GM21381 (cell line): ENCODE data around the gene CMIP.

Experiments used
- ATAC-seq: cut with Tn5 transposase; IDR thresholded peaks from one replicate; pipeline ENCODE4 v1.9.1; 2021; ENCODE audit warnings: mild to moderate bottlenecking, moderate library complexity; ENCODE audit not compliant: unreplicated experiment

CMIP gene

DNA sequence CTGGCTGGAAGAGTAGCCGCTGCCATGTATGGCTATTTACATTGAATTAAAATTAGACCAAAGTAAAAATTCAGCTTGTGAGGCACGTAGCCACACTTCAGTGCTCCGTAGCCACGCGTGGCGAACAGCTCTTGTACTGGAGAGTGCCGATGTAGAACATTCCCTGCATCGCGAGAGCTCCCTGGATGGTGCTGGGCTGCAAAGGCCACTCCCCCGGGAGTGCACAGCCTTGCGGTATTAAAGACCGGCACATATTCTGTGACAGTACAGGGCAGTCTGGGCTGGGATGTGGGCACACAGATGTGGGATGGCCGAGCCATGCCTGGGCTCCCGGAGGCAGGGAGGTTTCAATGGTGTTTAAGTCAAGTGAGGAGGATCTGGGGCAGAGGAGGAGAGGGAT is 102.2 kb downstream of the CMIP start:
- ATAC-seq = no peak

DNA sequence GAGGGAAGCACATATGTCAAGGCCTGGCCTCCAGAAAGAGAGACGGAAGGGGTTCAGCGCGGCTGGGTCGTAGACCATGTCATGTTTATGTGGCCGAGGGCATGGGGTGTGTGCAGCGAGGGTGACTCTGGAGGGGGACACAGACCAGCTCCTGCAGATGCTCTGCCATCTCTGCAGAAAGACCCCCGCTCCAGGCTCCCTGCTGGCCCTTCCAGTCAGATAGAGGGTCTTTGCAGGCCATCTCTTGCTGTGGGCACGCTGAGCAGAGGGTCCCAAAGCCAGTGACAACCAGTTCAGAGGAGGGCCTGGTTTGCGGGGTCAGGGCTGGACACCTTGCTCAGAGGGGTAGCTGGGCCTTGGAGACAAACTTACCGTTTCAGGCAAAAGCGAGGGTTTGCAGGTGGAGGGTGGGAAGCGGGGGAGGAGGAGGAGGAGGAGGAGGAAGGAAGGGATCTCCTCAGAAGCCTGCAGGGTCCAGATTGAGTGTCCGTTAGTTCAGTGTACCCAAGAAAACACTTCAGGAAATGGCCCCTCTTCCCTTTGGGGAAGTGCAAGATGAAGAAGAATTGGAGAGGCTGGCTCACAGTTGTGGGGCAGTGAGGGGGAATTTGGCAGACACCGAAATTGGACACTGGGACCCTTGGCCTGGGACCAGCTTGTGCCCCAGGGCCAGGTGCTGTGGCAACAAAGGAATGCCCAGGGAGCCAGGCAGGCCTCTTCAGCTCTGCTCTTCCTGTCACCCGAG is 102.8 kb downstream of the CMIP start:
- no peak for ATAC-seq

DNA sequence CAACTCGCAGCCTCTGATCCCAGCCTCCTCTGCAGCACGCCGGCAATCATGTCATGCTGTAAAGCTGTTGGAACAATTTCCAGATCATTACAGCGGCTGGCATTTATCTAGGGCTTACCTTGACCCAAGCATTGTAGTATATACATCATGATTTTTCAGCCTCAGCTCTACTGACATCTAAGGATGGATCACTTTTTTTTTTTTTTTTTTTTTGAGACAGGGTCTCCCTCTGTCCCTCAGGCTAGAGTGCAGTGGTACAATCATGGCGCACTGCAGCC is 103.3 kb downstream of the CMIP start:
- ATAC-seq = no peak

DNA sequence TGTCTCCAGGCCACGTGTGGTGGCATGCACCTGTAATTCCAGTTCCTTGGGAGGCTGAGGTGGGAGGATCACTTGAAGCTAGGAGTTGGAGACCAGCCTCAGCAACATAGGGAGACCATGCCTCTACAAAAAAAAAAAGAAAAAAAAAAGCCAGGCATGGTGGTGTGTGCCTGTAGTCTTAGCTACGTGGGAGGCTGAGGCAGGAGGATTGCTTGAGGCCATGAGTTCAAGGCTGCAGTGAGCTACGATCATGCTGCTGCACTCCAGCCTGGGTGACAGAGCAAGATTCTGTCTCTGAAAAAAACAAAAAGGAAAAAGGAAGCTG is 103.9 kb downstream of the CMIP start:
- no peak for ATAC-seq

DNA sequence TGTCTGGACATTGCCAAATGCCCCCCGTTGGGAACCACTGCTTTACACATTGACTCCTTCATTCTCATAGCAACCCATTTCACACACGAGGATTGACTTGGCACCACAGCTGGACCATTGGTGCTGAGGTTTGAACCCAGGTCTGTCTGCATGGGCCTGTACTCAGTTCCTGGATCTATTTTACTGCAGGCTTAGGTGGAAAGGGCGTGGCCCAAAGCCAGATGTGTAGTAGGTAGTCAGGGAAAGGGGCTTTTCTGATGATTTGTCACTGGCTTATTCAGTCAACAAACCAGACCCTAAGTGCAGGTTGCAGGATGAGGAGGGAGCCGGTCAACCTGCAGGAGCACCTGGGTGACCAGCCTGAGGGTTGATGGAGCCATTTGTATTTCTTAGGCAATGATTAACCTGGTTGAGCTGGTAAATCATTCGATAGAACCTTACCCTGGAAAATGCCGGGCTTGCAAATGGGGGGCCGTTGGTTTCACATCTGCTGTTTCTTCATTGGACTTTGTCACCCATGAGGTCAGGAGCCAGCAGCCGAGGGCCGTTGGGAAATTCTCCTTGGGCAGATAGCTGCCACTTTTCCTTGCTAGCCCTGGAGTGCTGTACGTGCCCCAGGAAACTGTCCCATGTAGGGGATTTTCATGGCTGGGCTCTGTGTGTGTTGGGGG is 104.4 kb downstream of the CMIP start:
- ATAC-seq = no peak

DNA sequence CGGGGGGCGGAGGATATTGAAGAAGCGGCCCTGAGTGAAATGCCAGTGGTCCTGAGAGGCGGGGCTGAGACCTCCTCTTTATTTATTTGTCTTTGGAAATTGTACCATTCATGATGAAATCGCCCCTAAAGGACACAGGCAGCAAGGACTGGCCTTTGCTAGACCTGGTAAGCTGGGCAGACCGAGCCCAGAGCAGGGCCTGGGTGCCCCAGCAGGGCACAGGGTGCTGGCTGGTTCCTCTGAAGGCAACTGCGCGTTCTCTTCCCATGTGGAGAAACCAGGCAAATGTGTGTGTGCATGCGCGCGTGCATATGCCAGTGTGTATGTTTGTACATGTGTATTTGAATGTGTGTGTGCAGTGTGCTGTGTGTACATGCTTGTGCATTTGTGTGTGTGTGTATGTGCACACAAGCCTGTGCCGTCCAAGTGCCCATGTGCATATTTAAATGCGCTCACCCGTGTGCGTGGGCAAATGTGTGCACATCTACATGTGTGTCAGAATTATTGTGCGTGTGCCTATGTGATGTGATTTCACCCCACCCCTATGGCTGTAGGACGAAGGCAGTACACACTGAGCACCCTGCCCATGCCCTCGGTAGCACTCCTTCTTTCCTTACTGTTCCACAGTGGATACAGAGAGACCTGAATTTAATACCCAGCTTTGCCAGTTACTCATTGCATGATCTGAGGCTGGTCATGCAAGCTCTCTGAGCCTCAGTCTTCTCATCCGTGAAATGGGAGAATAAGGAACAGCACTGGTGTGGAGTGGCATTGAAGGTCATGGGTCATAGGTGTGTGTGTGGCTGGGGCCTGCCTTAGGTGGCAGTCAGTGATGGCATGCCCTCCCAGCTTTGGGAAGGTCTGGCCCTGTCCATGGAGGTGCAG is 105.2 kb downstream of the CMIP start:
- no peak for ATAC-seq

DNA sequence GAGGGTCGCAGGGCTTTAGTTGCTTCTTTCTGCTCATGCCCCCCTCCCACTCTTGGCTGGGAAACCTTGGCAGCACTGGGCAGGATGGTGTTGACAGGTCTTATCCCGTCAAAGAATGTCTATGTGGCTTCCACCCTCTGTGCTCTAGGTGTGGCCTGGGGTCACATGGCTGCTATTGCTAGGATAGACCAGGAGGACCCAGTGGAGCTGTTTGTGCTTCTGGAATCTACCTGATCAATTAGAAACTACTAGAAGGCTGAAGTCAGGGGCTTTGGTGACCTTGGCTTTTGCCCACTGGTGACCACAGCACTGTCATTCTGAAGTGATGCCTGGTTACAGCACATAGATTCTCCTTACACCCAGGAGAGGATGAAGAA is 105.8 kb downstream of the CMIP start:
- no peak for ATAC-seq

DNA sequence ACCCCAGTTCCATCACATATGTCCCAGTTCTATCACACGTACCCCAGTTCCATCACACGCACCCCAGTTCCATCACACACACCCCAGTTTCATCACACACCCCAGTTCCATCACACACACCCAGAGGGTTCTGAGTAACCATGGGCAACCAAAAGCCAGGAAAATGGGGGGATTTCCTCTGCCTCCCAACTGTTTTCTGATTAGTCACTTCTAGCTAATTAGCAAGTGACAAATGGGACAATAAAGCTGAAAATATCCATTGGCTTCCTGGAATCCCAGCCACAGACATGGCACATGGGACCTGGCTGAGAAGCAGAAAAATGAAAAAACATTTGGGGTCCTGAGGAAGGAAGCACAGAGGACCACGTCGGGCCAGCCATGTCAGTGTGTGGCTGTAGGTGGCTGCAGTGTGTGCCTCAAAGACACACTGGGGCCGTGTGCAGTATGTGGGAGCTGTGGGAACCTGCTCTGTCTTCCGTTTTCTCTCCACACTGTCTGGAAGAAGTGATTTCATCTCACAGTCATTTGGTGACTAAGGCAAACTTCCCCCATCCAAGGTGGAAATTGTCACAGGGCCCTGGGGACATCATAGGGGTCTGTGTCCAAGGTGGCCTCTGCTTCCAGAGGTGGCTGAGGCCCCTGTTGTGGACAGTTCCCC is 106.7 kb downstream of the CMIP start:
- ATAC-seq = no peak

DNA sequence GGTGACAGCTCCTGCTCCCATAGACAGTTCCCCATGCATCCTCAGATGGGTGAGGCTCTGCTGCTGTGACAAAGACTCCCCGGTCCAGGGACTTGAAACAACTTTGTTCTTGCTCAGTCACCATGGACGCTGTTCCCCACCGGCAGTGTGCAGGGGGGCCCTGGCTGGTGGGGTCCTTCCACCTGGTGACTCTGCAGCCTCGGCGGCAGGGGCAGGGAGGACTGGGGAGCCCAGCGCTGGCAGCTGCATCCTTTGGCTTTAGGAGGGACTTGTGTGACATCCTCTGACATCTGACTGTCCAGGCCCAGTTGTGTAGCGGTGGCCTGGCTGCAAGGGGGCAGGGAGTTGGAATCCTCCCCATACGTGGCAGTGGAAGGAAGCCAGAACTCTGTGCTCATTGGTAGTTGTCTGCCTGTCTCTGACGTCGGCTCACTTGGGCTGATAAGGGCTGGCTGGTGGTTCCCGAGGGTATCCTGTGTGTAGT is 107.3 kb downstream of the CMIP start:
- ATAC-seq = no peak

DNA sequence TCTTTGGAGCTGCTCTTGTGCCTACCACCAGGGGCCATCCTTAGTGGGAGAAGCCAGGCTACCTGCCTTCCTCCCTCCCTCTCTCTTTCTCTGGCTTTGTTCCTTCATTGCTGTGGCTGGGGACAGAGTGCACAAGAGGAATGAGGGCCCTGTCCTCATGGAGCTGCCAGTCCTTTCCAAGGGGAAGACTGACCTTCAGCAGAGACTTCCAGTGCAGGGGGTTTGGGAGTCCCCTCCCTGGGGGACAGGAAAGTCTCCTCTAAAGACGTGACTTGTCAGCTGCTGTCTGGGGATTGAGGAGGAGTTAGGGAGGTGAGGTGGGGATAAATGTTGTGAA is 108.1 kb downstream of the CMIP start:
- ATAC-seq = no peak

DNA sequence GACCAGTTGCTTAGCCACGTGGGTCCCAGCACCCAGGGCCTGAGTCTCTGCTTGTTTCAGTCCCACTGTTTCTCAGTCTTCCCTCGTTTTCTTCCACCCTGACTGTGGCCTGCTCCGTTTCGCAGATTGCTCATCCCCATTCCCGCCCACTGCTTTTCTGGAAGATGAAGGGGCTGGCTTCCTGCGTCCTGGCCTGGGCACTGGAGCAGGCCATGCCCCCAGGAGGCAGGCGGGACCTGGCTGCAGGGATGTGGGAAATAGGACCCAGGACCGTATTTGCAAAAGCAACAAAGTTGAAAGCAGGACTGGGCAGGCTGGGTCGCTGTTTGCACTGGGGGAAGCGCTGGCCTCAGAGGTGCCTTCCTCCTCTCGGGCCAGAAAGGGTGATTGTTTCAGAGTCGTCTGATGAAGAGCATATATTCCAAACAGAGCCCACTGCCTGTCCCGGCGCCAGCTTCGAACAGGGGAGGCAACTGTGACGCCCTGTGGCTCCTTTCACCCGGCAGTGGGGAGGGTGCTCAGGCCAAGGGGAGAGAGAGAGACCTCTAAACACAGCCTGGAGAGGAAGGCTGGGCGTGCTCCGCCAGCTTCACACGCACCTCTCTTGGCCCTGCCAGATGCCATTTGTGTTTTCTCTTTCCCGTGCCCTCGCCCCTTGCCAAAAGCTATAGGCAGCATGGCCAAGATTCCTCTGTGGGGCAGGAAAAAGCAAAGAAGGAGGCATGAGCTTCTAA is 108.6 kb downstream of the CMIP start:
- ATAC-seq = no peak

DNA sequence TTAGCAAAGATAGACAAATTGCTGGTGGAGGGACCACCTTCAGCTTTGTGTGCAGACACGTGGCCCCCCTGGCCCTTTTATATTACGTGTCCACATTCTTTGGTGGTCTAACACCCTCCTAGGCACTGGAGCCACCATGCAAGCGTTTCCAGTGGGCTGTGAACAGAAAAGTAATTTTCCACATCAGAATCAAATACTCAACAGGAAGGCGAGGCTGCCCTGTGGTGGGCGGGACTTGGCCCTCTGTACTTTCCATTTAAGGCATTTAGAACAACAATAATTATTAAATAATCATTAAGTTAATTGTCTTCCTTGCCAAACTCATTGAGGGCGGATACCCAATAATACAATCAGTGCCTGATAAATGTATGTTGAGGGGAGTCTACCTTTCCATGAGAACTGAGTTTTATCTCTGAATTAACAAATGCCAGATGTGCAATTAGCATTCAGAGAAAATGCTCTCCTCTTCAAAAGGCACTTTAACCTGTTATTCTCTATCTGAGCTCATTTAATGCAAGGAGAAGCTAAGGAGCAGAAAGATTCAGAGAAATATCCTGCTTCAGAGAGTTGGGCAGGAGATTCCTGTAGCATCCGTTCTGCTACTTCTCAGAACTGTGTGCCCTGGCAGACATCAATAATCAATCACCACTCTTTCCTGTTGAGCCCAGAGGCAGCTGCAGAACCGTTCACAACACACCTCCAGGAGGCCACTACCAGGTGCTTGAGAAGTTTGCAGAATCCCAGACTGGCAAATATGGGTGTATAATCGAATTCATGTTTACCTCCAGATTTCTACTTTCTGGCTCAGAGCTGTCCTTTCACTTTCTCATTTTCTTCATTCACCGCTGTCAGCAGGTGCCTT is 109.4 kb downstream of the CMIP start:
- ATAC-seq = no peak

DNA sequence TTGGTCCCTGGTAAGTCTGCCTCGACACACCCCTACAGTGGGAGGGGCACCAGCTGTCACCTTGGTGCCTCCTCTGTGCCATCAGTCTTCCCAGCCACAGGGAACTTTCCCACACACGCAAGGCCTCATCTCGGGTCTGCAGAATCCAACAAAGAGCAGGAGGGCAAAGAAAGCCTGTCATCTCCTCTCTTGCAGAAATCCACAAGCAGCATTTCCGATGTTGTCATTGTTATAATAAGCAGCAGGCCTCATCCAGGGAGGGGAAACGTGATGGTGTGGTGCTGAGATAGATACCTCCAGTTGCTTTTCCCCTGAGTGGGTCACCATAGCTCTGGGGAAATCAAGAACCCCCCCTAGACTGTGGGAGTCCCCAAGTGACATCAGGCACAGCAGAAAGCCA is 110.4 kb downstream of the CMIP start:
- no peak for ATAC-seq

DNA sequence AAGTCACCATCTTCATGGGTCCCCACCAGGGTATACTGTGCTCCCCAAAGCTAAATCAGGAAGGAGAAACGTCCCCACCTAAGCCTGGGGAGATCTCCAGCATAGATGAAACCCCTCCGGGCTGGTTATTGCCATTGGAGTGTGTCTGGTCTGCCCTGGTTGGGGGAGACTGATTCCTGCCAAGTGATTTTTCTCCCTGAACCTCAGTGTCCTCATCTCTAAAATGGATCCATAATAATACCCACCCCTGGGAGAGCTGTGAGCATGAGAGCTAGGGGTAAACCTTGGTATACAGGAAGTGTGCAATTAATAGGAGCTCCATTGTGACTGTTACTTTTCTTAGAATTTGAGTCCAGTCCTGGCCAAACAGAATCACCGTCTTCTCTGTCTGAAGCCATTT is 111.1 kb downstream of the CMIP start:
- no peak for ATAC-seq

DNA sequence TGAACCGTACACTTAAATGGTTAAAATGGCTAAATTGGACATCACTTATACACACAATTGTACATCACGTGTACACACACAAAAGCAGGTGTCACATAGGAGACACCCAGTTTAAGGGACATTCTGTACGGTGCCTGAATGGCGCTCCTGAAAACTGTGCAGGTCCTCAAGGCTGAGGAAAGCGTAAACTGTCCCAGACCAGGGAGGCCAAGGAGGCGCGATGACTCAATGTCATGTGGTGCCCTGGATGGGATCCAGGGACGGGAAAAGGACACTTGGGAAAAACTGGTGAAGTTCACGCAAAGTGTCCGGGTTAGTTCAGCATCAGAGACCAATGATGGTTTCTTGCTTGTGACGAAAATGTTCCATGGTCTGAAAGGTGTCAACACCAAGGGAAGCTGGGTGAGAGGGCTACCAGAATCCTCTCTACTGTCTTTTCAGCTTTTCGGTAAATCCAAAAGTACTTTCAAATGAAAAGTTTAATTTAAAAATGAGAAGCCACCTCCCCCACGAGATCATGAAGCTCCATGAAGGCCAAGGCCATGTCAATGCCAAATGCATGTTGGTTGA is 112.2 kb downstream of the CMIP start:
- no peak for ATAC-seq

DNA sequence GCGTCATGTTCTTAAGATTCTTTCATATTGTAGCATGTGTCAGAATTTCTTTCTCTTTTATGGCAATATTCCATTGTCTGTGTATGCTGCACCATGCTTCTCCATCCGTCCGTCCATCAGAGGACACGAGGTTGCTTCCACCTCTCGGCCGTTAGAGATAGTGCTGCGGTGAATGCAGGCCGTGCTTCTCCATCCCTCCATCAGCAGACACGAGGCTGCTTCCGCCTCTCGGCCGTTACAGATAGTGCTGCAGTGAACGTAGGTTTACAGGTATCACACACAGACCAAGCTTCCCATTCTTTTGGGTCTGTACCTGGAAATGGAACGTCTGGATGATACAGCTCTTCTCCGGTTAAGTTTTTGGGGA is 113.5 kb downstream of the CMIP start:
- ATAC-seq = no peak

DNA sequence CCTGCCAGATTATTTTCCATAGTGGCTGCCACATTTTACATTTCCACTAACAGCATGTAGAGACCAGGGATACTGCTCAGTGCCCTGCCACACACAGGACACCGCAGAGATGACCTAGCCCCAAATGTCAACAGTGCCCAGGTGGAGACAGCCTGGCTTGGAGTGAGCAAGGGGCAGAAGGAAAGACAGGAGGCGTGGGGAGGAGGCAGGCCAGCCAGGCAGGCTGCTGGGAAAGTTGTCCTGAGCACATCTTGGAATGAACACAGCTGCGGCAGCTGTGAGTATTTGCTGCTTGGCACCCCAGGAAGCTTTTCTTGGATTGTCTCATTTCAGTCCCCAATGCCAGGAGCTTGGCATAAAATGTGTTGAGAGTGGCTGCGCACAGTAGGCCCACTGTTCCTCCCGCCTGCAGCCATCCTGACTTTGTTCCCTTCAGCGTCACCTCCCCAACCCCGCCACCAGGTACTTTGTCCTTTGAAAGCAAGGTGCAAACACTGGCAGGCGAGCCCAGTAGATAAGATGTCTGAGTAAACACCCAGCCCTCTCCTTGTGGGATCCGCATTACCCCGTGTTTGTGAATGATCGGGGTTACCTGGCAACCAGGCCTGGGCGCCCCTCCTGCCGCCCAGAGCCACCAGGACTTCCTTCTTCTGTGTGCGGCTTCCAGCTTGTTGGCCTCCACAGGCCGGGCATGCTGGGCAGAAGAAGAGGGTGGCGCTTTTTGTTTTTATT is 114.0 kb downstream of the CMIP start:
- ATAC-seq = no peak

DNA sequence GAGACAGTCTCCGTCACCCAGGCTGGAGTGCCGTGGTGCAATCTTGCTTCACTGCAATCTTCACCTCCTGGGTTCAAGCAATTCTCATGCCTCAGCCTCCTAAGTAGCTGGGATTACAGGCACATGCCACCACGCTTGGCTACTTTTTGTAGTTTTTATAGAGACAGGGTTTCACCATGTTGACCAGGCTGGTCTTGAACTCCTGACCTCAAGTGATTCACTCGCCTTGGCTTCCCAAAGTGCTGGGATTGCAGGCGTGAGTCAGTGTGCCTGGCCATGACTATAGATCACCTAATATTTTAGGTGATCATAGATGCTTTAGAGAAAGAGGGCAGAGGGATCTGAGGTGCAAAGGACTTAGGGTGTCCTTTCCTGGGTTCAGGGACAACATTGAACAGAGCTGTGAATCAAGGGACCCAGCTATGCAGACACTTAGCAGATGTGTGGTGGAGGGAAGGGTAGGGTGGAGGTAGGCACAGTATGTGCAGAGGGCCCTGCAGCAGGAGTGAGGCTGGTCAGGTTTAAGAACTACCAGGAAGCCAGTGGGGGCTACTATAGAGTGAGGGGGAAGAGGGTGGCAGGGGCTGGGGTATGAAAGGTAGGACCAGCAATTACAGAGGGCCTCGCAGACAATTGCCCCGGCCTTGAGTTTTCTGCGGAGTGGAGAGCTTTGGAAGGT is 116.5 kb downstream of the CMIP start:
- no peak for ATAC-seq
